GM18867 (cell line): ENCODE data around the gene USP25.

Experiments used
- ATAC-seq: cut with Tn5 transposase; IDR thresholded peaks from one replicate; pipeline ENCODE4 v1.9.1; 2021; ENCODE audit warnings: mild to moderate bottlenecking, moderate library complexity; ENCODE audit not compliant: unreplicated experiment

USP25 gene

GRCh38 chr21:15929536-15929935 lies 199.8 kb downstream of the USP25 start:
- no peak for ATAC-seq
